HG03045 (cell line): Measurements from ENCODE around the gene EMP3.

Experiments used
- ATAC-seq: cut with Tn5 transposase; IDR thresholded peaks from one replicate; pipeline ENCODE4 v1.9.1; 2021; ENCODE audit warnings: mild to moderate bottlenecking, moderate library complexity; ENCODE audit not compliant: unreplicated experiment

The EMP3 gene

GRCh38 chr19:48372904-48373303, 47.6 kb downstream of the EMP3 start:
- no peak for ATAC-seq

- no peak for ATAC-seq
Observed at GRCh38 chr19:48373567-48373966, 48.2 kb downstream of the EMP3 start.

- ATAC-seq, result no peak
Observed at GRCh38 chr19:48378194-48378570, 52.8 kb downstream of the EMP3 start.

GRCh38 chr19:48379058-48379457, 53.7 kb downstream of the EMP3 start:
- no peak for ATAC-seq
